ENCODE measurements around the gene JARID2.

- TF ChIP-seq CTCF (IDR thresholded peaks at IDR 0.05; ENCODE audit: low read length) = no peak
- no peak for TF ChIP-seq EZH2 (optimal IDR thresholded peaks at IDR 0.05; ENCODE audit: low read depth, low read length)
Measured at GRCh38 chr6:15441981-15442380, 196.1 kb downstream of the JARID2 start.
